ENCODE measurements around the gene CES4A. TPM values are rescaled to one million over a fixed set of nuclear protein-coding genes. Genes with fewer than 3 reads are reported as not detected.

The CES4A gene
- total and polyA plus RNA-seq, 2 of the 13 experiments (the other 11 are each of a cell fraction or from before 2014, with no cell fraction given) = 0.09 to 0.17 TPM

GRCh38 chr16:67017810-67018488, 29.6 kb downstream of the CES4A start (continued):
- TF ChIP-seq, protein P1, sequence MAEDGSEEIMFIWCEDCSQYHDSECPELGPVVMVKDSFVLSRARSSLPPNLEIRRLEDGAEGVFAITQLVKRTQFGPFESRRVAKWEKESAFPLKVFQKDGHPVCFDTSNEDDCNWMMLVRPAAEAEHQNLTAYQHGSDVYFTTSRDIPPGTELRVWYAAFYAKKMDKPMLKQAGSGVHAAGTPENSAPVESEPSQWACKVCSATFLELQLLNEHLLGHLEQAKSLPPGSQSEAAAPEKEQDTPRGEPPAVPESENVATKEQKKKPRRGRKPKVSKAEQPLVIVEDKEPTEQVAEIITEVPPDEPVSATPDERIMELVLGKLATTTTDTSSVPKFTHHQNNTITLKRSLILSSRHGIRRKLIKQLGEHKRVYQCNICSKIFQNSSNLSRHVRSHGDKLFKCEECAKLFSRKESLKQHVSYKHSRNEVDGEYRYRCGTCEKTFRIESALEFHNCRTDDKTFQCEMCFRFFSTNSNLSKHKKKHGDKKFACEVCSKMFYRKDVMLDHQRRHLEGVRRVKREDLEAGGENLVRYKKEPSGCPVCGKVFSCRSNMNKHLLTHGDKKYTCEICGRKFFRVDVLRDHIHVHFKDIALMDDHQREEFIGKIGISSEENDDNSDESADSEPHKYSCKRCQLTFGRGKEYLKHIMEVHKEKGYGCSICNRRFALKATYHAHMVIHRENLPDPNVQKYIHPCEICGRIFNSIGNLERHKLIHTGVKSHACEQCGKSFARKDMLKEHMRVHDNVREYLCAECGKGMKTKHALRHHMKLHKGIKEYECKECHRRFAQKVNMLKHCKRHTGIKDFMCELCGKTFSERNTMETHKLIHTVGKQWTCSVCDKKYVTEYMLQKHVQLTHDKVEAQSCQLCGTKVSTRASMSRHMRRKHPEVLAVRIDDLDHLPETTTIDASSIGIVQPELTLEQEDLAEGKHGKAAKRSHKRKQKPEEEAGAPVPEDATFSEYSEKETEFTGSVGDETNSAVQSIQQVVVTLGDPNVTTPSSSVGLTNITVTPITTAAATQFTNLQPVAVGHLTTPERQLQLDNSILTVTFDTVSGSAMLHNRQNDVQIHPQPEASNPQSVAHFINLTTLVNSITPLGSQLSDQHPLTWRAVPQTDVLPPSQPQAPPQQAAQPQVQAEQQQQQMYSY (CRISPR knock-in tag; IDR thresholded peaks at IDR 0.05) = no peak
- TF ChIP-seq IRF2 (CRISPR knock-in tag; IDR thresholded peaks at IDR 0.05) (peak; percentile 93), ZNF687 (CRISPR knock-in tag; IDR thresholded peaks at IDR 0.05) (peak; percentile 75), CBX5 (CRISPR knock-in tag; IDR thresholded peaks at IDR 0.05; ENCODE audit: borderline replicate concordance) (peak; percentile 79), ZHX2 (IDR thresholded peaks at IDR 0.05; ENCODE audit: low read depth) (no peak), ZHX2 (CRISPR knock-in tag; IDR thresholded peaks at IDR 0.05; ENCODE audit: borderline replicate concordance) (no peak), ZNF749 (CRISPR knock-in tag; IDR thresholded peaks at IDR 0.05; ENCODE audit: borderline replicate concordance) (0 out of 2 replicates have a peak, but pooled peaks have one; percentile 42), ZNF275 (CRISPR knock-in tag; IDR thresholded peaks at IDR 0.05; ENCODE audit: borderline replicate concordance) (no peak), IRF9 (CRISPR knock-in tag; IDR thresholded peaks at IDR 0.05; ENCODE audit: borderline replicate concordance) (peak; percentile 28; the same call in 1 of the 2 replicates), ESRRA (CRISPR knock-in tag; IDR thresholded peaks at IDR 0.05; ENCODE audit: low read depth) (no peak), ZFP36L1 (CRISPR knock-in tag; IDR thresholded peaks at IDR 0.05) (0 out of 2 replicates have a peak, but pooled peaks have one; percentile 27)
